ENCODE results near the gene NTN1. TPM values are rescaled to one million over a fixed set of nuclear protein-coding genes. Genes with fewer than 3 reads are reported as not detected.

NTN1 gene
- total and polyA plus RNA-seq, 2 donors from 2014 or later, result 1.8 TPM

- intact Hi-C loops (cut with DNase I), result no loop called here
Measured at GRCh38 chr17:9272501-9273200, 251.3 kb downstream of the NTN1 start.

DNA sequence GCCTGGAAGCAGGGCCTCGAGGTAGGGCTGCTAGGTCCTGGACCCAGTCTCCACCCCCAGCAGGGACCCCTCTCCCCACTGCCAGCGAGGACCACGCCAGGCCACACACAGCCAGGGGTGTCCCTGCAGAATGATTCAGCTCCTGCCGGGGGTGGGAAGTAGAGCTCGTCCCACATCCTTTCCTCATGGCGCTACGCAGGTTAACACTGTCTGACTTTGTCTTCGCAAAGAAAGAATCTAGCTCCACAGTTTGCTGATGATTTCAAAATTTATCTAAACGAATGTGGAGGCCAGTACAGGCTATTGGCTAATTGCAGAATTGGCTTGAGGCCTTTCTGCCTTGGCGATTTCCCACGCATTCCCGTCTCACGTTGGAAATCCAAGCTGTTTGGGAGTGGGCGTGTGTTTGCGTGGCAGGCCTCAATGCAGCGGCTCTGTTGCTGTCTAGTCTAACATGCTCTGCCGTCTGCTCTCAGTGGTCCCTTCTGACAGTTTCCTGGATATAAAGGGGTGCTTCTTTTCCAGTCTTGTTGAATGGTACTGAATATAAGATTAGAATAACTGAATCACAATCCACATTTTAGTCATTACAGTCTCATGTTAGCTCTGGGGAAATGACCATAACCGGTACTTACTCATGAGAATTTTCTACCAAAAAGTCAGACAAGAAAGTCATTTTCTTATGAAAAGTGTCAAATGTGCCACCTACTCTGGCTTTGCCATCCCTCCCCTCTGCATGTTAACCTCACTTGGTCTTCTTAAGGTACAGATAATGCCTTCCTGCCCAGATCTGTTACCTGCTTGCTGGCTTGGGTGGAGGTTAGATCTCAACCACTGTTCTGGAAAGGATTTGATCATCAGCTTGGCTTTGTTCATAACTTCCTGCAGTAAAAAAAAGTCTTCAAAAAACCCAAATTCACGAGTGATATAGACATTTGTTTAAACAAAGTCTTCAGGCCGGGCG lies 252.4 kb downstream of the NTN1 start:
- Histone ChIP-seq H3K9ac (ENCODE audit: low read length in 3 of 3) (no peak overlapping the region), H3K36me3 (ENCODE audit: control insufficient read depth in 2 of 3, insufficient read depth in 3 of 3, low read length in 3 of 3) (no peaks in the 10 kb centered on the region), H3K27ac (ENCODE audit: low read depth in 2 of 2, low read length in 2 of 2) (no peak overlapping the region), H3K4me3 (ENCODE audit: low read length in 3 of 3) (no peak overlapping the region), H3K4me1 (ENCODE audit: control insufficient read depth in 2 of 3, insufficient read depth in 2 of 3, low read depth in 1 of 3, low read length in 3 of 3) (no peaks in the 10 kb centered on the region), H3K9me3 (ENCODE audit: control insufficient read depth in 2 of 3, insufficient read depth in 1 of 3, low read length in 3 of 3) (no peaks in the 10 kb centered on the region), H3K27me3 (ENCODE audit: control insufficient read depth, insufficient read depth, low read length) (no peaks in the 10 kb centered on the region)
- no peak for DNase-seq
- no peak for FAIRE-seq
- TF ChIP-seq, protein P1, sequence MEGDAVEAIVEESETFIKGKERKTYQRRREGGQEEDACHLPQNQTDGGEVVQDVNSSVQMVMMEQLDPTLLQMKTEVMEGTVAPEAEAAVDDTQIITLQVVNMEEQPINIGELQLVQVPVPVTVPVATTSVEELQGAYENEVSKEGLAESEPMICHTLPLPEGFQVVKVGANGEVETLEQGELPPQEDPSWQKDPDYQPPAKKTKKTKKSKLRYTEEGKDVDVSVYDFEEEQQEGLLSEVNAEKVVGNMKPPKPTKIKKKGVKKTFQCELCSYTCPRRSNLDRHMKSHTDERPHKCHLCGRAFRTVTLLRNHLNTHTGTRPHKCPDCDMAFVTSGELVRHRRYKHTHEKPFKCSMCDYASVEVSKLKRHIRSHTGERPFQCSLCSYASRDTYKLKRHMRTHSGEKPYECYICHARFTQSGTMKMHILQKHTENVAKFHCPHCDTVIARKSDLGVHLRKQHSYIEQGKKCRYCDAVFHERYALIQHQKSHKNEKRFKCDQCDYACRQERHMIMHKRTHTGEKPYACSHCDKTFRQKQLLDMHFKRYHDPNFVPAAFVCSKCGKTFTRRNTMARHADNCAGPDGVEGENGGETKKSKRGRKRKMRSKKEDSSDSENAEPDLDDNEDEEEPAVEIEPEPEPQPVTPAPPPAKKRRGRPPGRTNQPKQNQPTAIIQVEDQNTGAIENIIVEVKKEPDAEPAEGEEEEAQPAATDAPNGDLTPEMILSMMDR (IDR thresholded peaks at IDR 0.05; ENCODE audit: borderline replicate concordance, extremely low read depth, insufficient read depth), result no peak
- intact Hi-C loops (cut with DNase I), result no loop called here

More at GRCh38 chr17:9272501-9273200, 251.3 kb downstream of the NTN1 start:
- DNase-seq (no peak), FAIRE-seq (no peak)
- no peak overlapping the region for H3K27ac ChIP-seq (ENCODE audit: low read depth in 2 of 2, low read length in 2 of 2)
- TF ChIP-seq, protein P1 (IDR thresholded peaks at IDR 0.05; ENCODE audit: borderline replicate concordance, extremely low read depth, insufficient read depth), result no peak
- H3K9ac ChIP-seq (ENCODE audit: low read length in 3 of 3), result no peak overlapping the region
- H3K4me3 ChIP-seq (ENCODE audit: low read length in 3 of 3), result no peak overlapping the region
- H3K4me1 ChIP-seq (ENCODE audit: control insufficient read depth in 2 of 3, insufficient read depth in 2 of 3, low read depth in 1 of 3, low read length in 3 of 3), result no peaks in the 10 kb centered on the region
- H3K27me3 ChIP-seq (ENCODE audit: control insufficient read depth, insufficient read depth, low read length), result no peaks in the 10 kb centered on the region
- H3K36me3 ChIP-seq (ENCODE audit: control insufficient read depth in 2 of 3, insufficient read depth in 3 of 3, low read length in 3 of 3), result no peaks in the 10 kb centered on the region
- H3K9me3 ChIP-seq (ENCODE audit: control insufficient read depth in 2 of 3, insufficient read depth in 1 of 3, low read length in 3 of 3), result no peaks in the 10 kb centered on the region

GRCh38 chr17:9274973-9275372 lies 253.7 kb downstream of the NTN1 start:
- FAIRE-seq (no peak), DNase-seq (no peak)
- Histone ChIP-seq H3K9me3 (ENCODE audit: control insufficient read depth in 2 of 3, insufficient read depth in 1 of 3, low read length in 3 of 3) (no peaks in the 10 kb centered on the region), H3K4me3 (ENCODE audit: low read length in 3 of 3) (no peak overlapping the region), H3K36me3 (ENCODE audit: control insufficient read depth in 2 of 3, insufficient read depth in 3 of 3, low read length in 3 of 3) (no peaks in the 10 kb centered on the region), H3K27ac (ENCODE audit: low read depth in 2 of 2, low read length in 2 of 2) (no peak overlapping the region), H3K9ac (ENCODE audit: low read length in 3 of 3) (no peak overlapping the region), H3K4me1 (ENCODE audit: control insufficient read depth in 2 of 3, insufficient read depth in 2 of 3, low read depth in 1 of 3, low read length in 3 of 3) (no peaks in the 10 kb centered on the region), H3K27me3 (ENCODE audit: control insufficient read depth, insufficient read depth, low read length) (no peaks in the 10 kb centered on the region)
- intact Hi-C loops (cut with DNase I), result no loop called here
- TF ChIP-seq, protein P1 (IDR thresholded peaks at IDR 0.05; ENCODE audit: borderline replicate concordance, extremely low read depth, insufficient read depth), result no peak
